Epithelial cell of proximal tubule (primary cell): ENCODE measurements around the gene HRH2. TPM values are rescaled to one million over a fixed set of nuclear protein-coding genes. Genes with fewer than 3 reads are reported as not detected.

Source experiments
- DNase-seq: peaks from one replicate; pipeline ENCODE4 v3.0.0-alpha.2; 2011; ENCODE audit warnings: low read depth
- H3K4me3 ChIP-seq: 2 replicates; pipeline ENCODE4 v1.5.1; 2011; ENCODE audit warnings: low read depth, mild to moderate bottlenecking, low read length
- CTCF ChIP-seq: conservative IDR thresholded peaks from 2 replicates; pipeline ENCODE4 v1.5.1; 2012; ENCODE audit warnings: low read depth, mild to moderate bottlenecking, low read length
- total RNA-seq: library from RNA; depleted of rRNA; stranded (reverse); fragments of >200 nt; gene quantifications from 2 replicates; pipeline ENCODE4 v1.2.3, GENCODE V29; 2015

The HRH2 gene
- total RNA-seq, 1 donor from 2014 or later: 0.29 TPM

GRCh38 chr5:175737481-175737880 lies 79.6 kb downstream of the HRH2 start:
- no peak overlapping the region for H3K4me3 ChIP-seq
- no peak for TF ChIP-seq CTCF
- no peak for DNase-seq

GRCh38 chr5:175738126-175738525 lies 80.3 kb downstream of the HRH2 start:
- no peak overlapping the region for H3K4me3 ChIP-seq
- no peak for DNase-seq
- TF ChIP-seq CTCF: no peak

GRCh38 chr5:175738602-175739133 lies 80.8 kb downstream of the HRH2 start:
- no peak overlapping the region for H3K4me3 ChIP-seq
- no peak for TF ChIP-seq CTCF
- no peak for DNase-seq

- no peak overlapping the region for H3K4me3 ChIP-seq
- TF ChIP-seq CTCF: no peak
- no peak for DNase-seq
Measured at GRCh38 chr5:175740014-175740413, 82.1 kb downstream of the HRH2 start.

GRCh38 chr5:175741556-175741955 lies 83.7 kb downstream of the HRH2 start:
- H3K4me3 ChIP-seq: no peak overlapping the region
- TF ChIP-seq CTCF: no peak
- DNase-seq: no peak

- no peak for TF ChIP-seq CTCF
- H3K4me3 ChIP-seq: no peak overlapping the region
- DNase-seq: no peak
Measured at GRCh38 chr5:175742290-175742994, 84.6 kb downstream of the HRH2 start.

- DNase-seq: no peak
- no peak for TF ChIP-seq CTCF
- H3K4me3 ChIP-seq: no peak overlapping the region
Measured at GRCh38 chr5:175743676-175744210, 85.9 kb downstream of the HRH2 start.
